Transverse colon (tissue), 4 donors: ENCODE data around the gene GPR63. TPM values are rescaled to one million over a fixed set of nuclear protein-coding genes. Genes with fewer than 3 reads are reported as not detected.

Source experiments
- DNase-seq: peaks from one replicate; pipeline ENCODE4 v3.0.0-alpha.2; 2019
- H3K27ac ChIP-seq, 4 donors: fragments of 200-600 bp; sonication (generic); 2 replicates each; pipeline ENCODE4 v1.5.1; 2016 to 2018; ENCODE audit warnings: inconsistent platforms in 4 of 4
- H3K27me3 ChIP-seq: fragments of 200-600 bp; sonication (generic); 2 replicates; pipeline ENCODE4 v1.5.1; 2017; ENCODE audit warnings: inconsistent platforms
- H3K36me3 ChIP-seq, 4 donors: fragments of 200-600 bp; sonication (generic); 2 replicates each; pipeline ENCODE4 v1.5.1; 2017 to 2019; ENCODE audit warnings: inconsistent platforms in 4 of 4
- H3K4me1 ChIP-seq, 4 donors: fragments of 200-600 bp; sonication (generic); 2 replicates each; pipeline ENCODE4 v1.5.1; 2017 to 2020; ENCODE audit warnings: inconsistent platforms in 4 of 4
- H3K4me3 ChIP-seq, 4 donors: fragments of 200-600 bp; sonication (generic); 1 replicate in 1 of 4; 2 replicates in 3 of 4; pipeline versions ENCODE4 v1.5.1 to v1.6.1; 2017 to 2019; ENCODE audit warnings: inconsistent platforms in 4 of 4
- H3K9me3 ChIP-seq, 2 donors: fragments of 200-600 bp; sonication (generic); 2 replicates each; pipeline ENCODE4 v1.5.1; 2017 to 2019; ENCODE audit warnings: inconsistent platforms in 2 of 2
- EP300 ChIP-seq: sonication (generic); formaldehyde crosslinking; IDR thresholded peaks from one replicate; pipeline ENCODE4 v1.6.1; 2017; ENCODE audit warnings: antibody characterized with exemption, low read depth
- POLR2A ChIP-seq: fragments of 450-650 bp; IDR thresholded peaks from one replicate; pipeline ENCODE4 v1.6.1; 2016; ENCODE audit warnings: antibody characterized with exemption, mild to moderate bottlenecking, moderate library complexity
- POLR2AphosphoS5 ChIP-seq, 3 donors: sonication (generic); formaldehyde crosslinking; IDR thresholded peaks; one replicate each; pipeline ENCODE4 v1.6.1; 2016; ENCODE audit warnings: antibody characterized with exemption in 3 of 3
- WGBS, 2 donors: methylation state at CpG; one replicate each; pipeline ENCODE4 v1.1.5; 2018; ENCODE audit warnings: low coverage in 1 of 2; 5-methylcytosine and 5-hydroxymethylcytosine counted together
- in situ Hi-C, 4 donors: fragments of 200-750 bp; cut with MboI; loops; one replicate each; pipeline versions ENCODE4 v1.15.0 to v1.15.1; 2017; ENCODE audit warnings: low sequenced_read_pairs in 3 of 4, low pct_ligation_motif_present in 1 of 4, low pct_unique_long_range_greater_than_20kb in 1 of 4
- intact Hi-C: fragments of 100-400 bp; cut with DNase I; formaldehyde crosslinking; loops from one replicate; pipeline ENCODE4 v1.15.1; 2023; ENCODE audit warnings: low total_unique reads
- total RNA-seq, 4 donors: library from RNA; depleted of rRNA; stranded (reverse); fragments of >200 nt; gene quantifications; one replicate each; pipeline ENCODE4 v1.1.0, GENCODE V29; 2016
- TF ChIP-seq, protein P1 (sequence below), 5 experiments: fragments of 200-600 bp in 3 of 5; fragments of 450-650 bp in 2 of 5; sonication (generic) in 3 of 5; IDR thresholded peaks; 1 replicate in 2 of 5; 2 replicates in 3 of 5; pipeline ENCODE4 v1.5.1; 2016 to 2017; ENCODE audit warnings: antibody characterized with exemption in 5 of 5, inconsistent platforms in 3 of 5, mild to moderate bottlenecking in 2 of 5, moderate library complexity in 1 of 5

The GPR63 gene
- total RNA-seq, 4 donors from 2014 or later: 0.82 to 2.4 (median 2.2) TPM; not detected in 1

DNA sequence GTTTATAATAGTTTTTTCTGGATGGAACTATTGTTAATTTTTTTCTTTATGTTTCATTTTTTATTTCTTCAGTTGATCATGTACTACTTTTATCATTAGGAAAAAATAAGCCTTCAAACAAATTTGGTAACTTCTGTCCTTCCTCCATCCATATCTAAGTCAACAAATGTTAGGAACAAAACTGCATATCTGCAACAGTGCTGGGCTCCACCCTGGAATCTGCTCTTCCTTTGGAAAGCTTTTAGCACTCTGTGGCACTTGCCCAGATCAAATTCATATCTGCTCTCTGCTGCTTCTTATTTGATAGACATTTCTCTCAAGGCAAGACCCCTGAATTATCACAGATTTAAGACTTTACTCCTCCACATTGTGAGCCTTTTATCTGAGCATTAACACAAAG, 24.3 kb upstream of the GPR63 start:
- TF ChIP-seq, protein P1, sequence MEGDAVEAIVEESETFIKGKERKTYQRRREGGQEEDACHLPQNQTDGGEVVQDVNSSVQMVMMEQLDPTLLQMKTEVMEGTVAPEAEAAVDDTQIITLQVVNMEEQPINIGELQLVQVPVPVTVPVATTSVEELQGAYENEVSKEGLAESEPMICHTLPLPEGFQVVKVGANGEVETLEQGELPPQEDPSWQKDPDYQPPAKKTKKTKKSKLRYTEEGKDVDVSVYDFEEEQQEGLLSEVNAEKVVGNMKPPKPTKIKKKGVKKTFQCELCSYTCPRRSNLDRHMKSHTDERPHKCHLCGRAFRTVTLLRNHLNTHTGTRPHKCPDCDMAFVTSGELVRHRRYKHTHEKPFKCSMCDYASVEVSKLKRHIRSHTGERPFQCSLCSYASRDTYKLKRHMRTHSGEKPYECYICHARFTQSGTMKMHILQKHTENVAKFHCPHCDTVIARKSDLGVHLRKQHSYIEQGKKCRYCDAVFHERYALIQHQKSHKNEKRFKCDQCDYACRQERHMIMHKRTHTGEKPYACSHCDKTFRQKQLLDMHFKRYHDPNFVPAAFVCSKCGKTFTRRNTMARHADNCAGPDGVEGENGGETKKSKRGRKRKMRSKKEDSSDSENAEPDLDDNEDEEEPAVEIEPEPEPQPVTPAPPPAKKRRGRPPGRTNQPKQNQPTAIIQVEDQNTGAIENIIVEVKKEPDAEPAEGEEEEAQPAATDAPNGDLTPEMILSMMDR (IDR thresholded peaks at IDR 0.05): no peak
- TF ChIP-seq POLR2A (no peak), EP300 (no peak), POLR2AphosphoS5 (IDR thresholded peaks at IDR 0.05) (no peak)

GRCh38 chr6:96856856-96857255, 19.6 kb upstream of the GPR63 start:
- DNase-seq: no peak
- Histone ChIP-seq H3K27me3 (no peaks in the 10 kb centered on the region), H3K27ac (no peak overlapping the region), H3K36me3 (no peaks in the 10 kb centered on the region), H3K4me1 (no peaks in the 10 kb centered on the region), H3K9me3 (no peaks in the 10 kb centered on the region), H3K4me3 (no peak overlapping the region)
- TF ChIP-seq, protein P1 (IDR thresholded peaks at IDR 0.05): no peak
- 67 to 74% methylated on average over 1 of the region's 1 CpG for WGBS, 2 donors
- in situ Hi-C loops (no loop called here), intact Hi-C loops (no loop called here)

More for the DNA sequence above, 24.3 kb upstream of the GPR63 start:
- Histone ChIP-seq H3K9me3 (no peaks in the 10 kb centered on the region), H3K36me3 (no peaks in the 10 kb centered on the region), H3K27ac (no peak overlapping the region), H3K27me3 (no peaks in the 10 kb centered on the region), H3K4me1 (no peaks in the 10 kb centered on the region), H3K4me3 (no peak overlapping the region)
- no peak for DNase-seq
- intact Hi-C loops: no loop called here
- in situ Hi-C loops: no loop called here

GRCh38 chr6:96853083-96853482, 15.8 kb upstream of the GPR63 start:
- TF ChIP-seq POLR2AphosphoS5 (IDR thresholded peaks at IDR 0.05) (no peak), EP300 (no peak), POLR2A (no peak)
- TF ChIP-seq, protein P1 (IDR thresholded peaks at IDR 0.05): no peak
- no peak overlapping the region for H3K27ac ChIP-seq
- no peaks in the 10 kb centered on the region for H3K27me3 ChIP-seq
- DNase-seq: no peak
- no peaks in the 10 kb centered on the region for H3K4me1 ChIP-seq
- intact Hi-C loops (no loop called here), in situ Hi-C loops (no loop called here)
- no peak overlapping the region for H3K4me3 ChIP-seq
- no peaks in the 10 kb centered on the region for H3K36me3 ChIP-seq
- WGBS, 2 donors: 60 to 76% methylated on average over 1 to 2 of the region's 2 CpGs
- H3K9me3 ChIP-seq: no peaks in the 10 kb centered on the region

DNA sequence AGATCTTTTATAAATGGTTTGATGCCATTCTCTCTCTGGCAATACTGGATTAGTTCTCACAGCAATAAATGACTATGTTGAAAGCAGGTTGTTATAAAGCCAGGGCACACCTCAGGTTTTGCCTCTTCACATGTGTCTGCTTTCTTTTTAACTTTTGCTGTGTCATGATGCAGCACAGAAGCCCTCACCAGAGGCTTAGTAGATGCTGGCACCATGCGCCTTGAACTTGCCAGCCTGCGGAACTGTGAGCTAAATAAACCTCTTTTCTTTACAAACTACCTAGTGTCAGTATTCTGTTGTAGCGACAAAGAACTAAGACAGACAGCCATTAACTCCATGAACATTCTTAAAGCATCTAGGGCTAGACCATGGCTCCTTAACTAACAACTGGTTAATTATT, 15.3 kb upstream of the GPR63 start:
- in situ Hi-C loops: no loop called here
- intact Hi-C loops: no loop called here
- no peaks in the 10 kb centered on the region for H3K36me3 ChIP-seq
- H3K27me3 ChIP-seq: no peaks in the 10 kb centered on the region
- no peaks in the 10 kb centered on the region for H3K9me3 ChIP-seq
- H3K27ac ChIP-seq: no peak overlapping the region
- no peak for DNase-seq
- TF ChIP-seq EP300 (no peak), POLR2A (no peak), POLR2AphosphoS5 (IDR thresholded peaks at IDR 0.05) (no peak)
- TF ChIP-seq, protein P1 (IDR thresholded peaks at IDR 0.05): no peak
- no peak overlapping the region for H3K4me3 ChIP-seq
- H3K4me1 ChIP-seq: no peaks in the 10 kb centered on the region
- 86 to 96% methylated on average over 1 to 3 of the region's 3 CpGs for WGBS, 2 donors
